Measurements from ENCODE around the gene ZFYVE9.
"Not testable (repeated sequence)": the region's sequence is repeated elsewhere in the genome, so short reads cannot be mapped to it uniquely, and the experiment has no call there.

ZFYVE9 gene

GRCh38 chr1:52141513-52142219, at the start of gene ZFYVE9:
TSS of gene ZFYVE9 (plus strand) at chr1:52142089. CDS start at chr1:52233207, 91,118 bp downstream.
- DNase-seq (ENCODE audit: low spot score) = peak; percentile 90

GRCh38 chr1:52094300-52094699, 47.6 kb upstream of the ZFYVE9 start:
- DNase-seq (ENCODE audit: low spot score) = not testable (repeated sequence)

- DNase-seq (ENCODE audit: low spot score) = no peak
These were observed 45.7 kb upstream of the ZFYVE9 start for GRCh38 chr1:52096216-52096615.

- peak; percentile 60 for DNase-seq (ENCODE audit: low spot score)
These were observed 43.6 kb upstream of the ZFYVE9 start for GRCh38 chr1:52098139-52098871.

DNA sequence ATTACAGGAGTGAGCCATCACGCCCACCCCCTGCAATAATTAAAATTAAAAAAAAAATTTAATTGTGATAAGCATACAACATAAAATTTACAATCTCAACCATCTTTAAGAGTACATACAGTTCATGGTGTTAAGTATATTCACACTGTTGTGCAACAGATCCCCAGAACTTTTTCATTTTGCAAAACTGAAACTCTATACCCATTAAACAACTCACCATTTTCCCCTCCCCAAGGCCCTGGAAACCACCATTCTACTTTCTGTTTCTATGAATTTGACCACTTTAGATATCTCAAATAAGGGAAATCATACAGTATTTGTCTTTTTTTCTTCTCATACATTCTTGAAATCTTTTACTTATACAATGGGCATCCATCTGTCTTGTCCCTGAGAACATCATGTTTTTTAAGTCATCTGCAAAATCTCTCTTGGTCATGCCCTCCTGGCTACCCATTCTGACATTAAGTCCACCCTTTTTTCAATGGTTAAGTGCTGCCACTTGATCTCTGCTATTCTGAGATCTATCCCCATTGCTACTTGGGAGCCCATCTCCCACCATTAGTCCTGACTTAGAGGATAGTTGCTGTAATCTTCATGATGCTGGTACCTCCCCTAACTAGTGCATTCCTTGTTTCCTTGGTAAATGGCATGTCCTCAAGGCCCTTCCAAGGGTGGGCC, 39.4 kb upstream of the ZFYVE9 start:
- no peak for DNase-seq (ENCODE audit: low spot score)

GRCh38 chr1:52111492-52111891, 30.4 kb upstream of the ZFYVE9 start:
- no peak for DNase-seq (ENCODE audit: low spot score)

GRCh38 chr1:52112489-52112888, 29.4 kb upstream of the ZFYVE9 start:
- no peak for DNase-seq (ENCODE audit: low spot score)

DNA sequence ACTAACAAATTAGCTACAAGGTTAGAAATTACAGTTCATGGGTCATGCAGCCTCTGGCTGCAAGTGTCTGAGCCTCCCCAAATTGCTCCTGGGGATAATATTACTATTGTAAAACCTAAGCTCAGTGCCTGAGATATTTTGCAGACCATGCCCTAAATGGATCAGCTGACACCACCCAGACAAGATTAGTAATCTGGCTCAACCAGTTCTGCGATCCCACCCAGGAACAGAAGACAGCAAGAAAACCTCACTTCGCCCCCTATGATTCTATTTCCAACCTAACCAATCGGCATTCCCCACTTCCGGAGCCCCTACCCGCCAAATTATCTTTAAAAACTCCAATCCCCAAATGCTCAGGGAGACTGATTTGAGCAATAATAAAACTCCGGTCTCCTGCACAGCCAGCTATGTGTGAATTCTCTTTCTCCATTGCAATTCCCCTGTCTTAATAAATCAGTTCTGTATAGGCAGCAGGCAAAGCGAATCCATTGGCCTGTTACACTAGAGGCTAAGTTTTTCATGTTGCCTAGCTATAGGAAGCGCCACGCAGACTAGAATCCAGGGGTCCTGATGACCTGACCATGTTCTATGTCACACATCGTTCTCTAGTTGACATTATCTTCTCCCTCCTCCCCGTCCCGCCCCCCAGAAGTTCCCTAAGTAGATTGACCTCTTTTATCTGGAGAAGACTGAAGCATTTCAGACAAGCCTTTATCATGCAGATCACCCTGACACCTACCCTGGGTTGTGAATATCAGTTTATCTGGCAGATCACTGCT, 22.4 kb upstream of the ZFYVE9 start:
- DNase-seq (ENCODE audit: low spot score) = peak; percentile 49

- no peak for DNase-seq (ENCODE audit: low spot score)
These were observed 19.5 kb upstream of the ZFYVE9 start for GRCh38 chr1:52122384-52122783.

GRCh38 chr1:52123622-52124021, 18.3 kb upstream of the ZFYVE9 start:
- DNase-seq (ENCODE audit: low spot score) = no peak

GRCh38 chr1:52125736-52126359, 16.0 kb upstream of the ZFYVE9 start:
- no peak for DNase-seq (ENCODE audit: low spot score)

DNA sequence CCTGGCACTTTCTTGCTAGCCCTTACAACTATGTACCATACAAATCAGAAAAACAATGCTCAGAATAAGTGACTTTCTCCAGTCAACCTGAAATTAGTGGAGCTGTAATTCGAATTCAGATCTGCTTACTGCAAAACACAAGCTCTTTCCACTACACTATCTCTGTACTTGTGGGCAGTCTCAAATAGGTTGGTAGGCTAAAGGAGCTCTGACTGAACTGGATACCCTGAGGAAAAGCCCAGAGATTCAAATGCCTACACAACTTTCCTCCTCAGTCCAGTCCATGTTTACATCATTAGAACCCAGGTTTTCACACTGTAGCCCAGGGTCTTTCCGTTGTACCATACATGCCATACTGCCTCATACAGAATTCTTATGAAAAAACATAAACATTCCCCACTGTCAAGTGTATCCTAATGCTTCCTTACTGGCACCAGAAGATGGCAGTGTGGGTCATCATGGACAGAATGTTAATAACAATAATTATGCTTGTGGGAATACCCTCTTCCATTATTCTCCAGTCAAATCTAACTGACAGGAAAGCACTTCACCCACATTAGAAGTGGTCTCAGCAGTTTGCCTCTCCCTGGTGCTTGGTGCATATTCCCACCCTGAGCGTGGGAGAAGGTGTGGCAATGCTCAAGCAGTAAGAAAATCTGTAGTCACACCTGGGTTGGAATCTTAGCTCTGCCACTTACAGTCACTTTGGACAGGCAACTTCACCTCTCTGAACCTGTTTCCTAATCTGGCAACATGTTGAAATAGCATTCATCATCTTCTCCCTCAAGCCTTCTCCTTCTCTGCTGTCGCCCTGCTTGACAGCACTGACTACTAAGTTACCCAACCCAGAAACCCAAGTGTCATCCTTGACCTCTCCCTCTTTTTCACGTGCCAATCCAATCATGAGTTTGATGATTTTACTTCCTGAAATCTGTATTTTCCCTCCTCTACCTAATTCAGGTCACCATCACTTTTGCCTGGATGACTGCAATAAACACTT, 14.4 kb upstream of the ZFYVE9 start:
- no peak for DNase-seq (ENCODE audit: low spot score)

DNA sequence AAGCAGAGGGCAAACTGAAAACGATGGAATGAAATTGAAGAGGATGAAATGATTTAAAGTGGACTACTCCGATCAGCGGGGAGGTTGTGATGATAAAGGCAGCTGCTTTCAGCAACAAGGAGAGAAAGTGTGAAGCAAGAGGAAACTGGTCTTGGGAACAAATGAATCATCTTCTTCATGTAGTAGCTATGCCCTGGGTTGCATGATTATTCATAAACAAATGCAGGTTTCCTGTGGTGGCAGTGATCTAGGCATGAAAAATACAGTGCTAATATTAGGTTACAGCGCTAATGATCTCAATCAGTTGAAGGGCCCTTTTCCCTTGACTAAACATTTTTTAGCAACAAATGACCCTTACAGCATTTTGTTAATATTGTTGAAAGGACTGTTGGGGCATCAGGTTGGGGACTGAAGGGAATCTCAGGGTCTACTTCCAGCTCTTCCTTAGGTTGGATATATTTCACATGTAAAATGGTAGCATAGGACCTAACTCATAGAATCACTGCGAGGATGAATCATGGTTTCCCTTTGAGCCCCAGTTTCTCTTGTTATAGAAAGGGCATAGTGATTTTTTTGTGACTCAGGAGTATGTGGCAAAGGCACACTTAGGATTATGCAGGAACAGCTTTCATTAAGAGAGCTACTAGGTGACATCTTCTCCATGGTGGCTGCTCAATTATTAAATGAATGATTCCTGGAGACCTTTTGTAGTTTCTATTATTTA, 1.9 kb upstream of the ZFYVE9 start:
- no peak for DNase-seq (ENCODE audit: low spot score)

- no peak for DNase-seq (ENCODE audit: low spot score)
These were observed 1.0 kb upstream of the ZFYVE9 start for GRCh38 chr1:52140633-52141512.

DNA sequence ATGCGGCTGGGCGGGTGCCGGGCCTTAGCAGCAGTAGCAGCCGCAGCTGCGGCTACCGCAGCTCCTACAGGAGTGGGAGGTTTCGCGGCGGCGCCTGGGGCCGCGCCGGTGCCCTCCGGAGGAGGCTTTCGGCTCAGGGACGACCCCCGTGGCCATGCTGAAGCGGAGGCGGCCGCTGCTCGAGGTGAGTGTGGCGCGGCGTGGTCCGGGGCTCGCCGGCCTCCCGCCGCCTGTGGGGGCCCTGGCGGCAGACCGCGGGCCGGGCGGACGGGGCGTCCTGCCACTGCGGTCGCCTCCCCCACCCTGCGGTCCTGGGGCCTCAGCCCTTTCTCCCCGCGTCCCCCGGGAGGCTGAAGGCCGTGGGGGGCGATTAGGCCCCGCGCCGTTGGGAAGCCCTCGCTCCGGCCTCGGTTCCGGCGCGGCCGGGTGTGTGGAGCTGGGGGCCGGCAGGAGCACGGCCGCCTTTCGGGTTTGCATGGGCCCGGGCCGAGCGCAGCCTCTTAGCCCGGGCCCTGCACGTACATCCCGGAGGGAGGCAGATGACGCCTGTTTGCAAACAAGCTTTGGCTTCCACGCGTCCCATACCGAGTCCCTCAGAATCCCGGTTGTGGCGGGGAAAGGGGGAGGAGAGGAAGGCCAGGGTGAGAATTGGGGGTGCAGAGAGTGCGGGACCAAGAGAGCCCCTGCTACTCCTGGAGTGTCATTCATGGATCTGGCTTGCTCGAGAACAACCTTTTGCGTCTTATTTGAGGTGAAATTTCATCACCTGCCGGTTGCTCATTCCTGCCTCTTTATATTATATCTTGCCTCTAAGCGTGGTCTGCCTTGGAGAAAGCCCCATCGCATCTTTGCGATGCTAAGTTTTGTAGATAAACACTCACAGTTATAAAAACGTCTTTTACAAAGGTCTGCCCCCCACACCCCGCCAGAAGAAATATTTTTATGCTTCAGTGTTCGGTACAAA, 613 bp downstream of the ZFYVE9 start:
- peak; percentile 73 for DNase-seq (ENCODE audit: low spot score)

DNA sequence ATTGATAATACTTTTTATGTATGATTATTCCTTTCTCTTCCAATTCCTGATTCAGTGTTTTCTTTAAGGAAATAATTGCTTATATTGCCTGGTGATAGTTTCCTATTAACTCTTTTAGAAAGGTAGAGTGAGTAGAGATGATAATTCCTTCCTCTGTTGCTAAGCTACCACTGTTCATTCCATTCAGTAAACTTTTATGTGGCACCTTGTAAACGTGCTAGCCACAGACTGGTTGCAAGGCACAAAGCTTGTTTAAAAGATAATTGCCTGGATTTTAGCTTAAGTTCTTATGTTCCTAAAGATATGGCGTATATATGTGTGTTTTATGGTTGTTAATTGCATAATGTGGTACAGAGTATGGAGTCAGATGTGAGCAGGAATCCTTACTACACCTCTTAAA, 3.2 kb downstream of the ZFYVE9 start:
- DNase-seq (ENCODE audit: low spot score) = no peak

DNA sequence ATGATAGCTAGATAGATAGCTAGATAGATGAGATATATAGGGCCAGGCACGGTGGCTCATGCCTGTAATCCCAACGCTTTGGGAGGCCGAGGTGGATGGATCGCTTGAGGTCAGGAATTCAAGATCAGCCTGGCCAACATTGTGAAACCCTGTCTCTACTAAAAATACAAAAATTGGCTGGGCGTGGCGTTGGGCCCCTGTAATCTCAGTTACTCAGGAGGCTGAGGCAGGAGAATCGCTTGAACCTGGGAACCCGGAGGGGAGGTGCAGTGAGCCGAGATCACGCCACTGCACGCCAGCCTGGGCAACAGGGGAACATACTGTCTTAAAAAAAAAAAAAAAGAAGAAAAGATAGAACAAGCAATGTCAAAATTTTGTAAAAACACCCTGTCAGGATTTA, 8.6 kb downstream of the ZFYVE9 start:
- DNase-seq (ENCODE audit: low spot score) = not testable (repeated sequence)

DNA sequence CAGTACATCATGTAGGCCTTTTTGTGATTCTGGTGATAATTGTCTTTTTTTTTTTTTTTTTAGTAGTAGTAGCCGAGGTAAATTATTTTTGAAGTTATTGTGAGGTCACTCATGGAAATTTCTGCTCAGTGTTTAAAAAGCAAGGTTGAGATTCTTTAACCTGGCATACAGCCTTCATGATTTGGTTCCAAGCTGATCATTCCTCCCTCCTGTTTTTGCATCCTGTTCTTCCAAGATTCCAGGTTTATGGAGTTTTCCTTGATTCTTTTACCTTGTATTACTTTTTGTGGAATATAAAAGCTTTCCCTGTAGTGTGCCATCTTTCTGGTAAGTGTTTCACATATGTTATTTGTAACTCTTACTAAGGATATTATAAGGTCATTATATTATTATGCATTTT, 9.1 kb downstream of the ZFYVE9 start:
- no peak for DNase-seq (ENCODE audit: low spot score)

Data from ecto neural progenitor cell (in vitro differentiated cells).